Activated CD4-positive, alpha-beta T cell treated with anti-CD3 and anti-CD28 coated beads, Interleukin-2, amount 50 U/mL, for 24 hours (primary cell): ENCODE measurements around the gene GPM6B.

Experiments
- DNase-seq, 2 donors: peaks; one replicate each; pipeline ENCODE4 v3.0.0-alpha.2; 2020; ENCODE audit warnings: low read depth in 1 of 2, low spot score in 1 of 2

GPM6B gene

GRCh38 chrX:13816643-13817627 lies at the start of gene GPM6B:
TSS of gene GPM6B (minus strand) at chrX:13817093. CDS start at chrX:13816904, 189 bp downstream.
- DNase-seq: no peak

- no peak for DNase-seq
Measured at GRCh38 chrX:13864264-13864663, 47.4 kb upstream of the GPM6B start.

- no peak for DNase-seq
Measured at GRCh38 chrX:13863324-13863723, 46.4 kb upstream of the GPM6B start.

- DNase-seq: no peak
Measured at GRCh38 chrX:13859724-13860123, 42.8 kb upstream of the GPM6B start.

- no peak for DNase-seq
Measured at GRCh38 chrX:13857804-13858203, 40.9 kb upstream of the GPM6B start.

- DNase-seq: no peak
Measured at GRCh38 chrX:13855689-13856450, 39.0 kb upstream of the GPM6B start.

GRCh38 chrX:13854003-13854402 lies 37.1 kb upstream of the GPM6B start:
- no peak for DNase-seq

GRCh38 chrX:13852001-13852695 lies 35.3 kb upstream of the GPM6B start:
- no peak for DNase-seq

- DNase-seq: no peak
Measured at GRCh38 chrX:13845721-13846378, 29.0 kb upstream of the GPM6B start.

GRCh38 chrX:13843150-13843721 lies 26.3 kb upstream of the GPM6B start:
- no peak for DNase-seq

- no peak for DNase-seq
Measured at GRCh38 chrX:13840121-13840520, 23.2 kb upstream of the GPM6B start.

GRCh38 chrX:13837290-13837745 lies 20.4 kb upstream of the GPM6B start:
- no peak for DNase-seq

- no peak for DNase-seq
Measured at GRCh38 chrX:13836575-13836974, 19.7 kb upstream of the GPM6B start.

GRCh38 chrX:13835825-13836224 lies 18.9 kb upstream of the GPM6B start:
- no peak for DNase-seq

- DNase-seq: no peak
Measured at GRCh38 chrX:13834355-13834754, 17.5 kb upstream of the GPM6B start.

GRCh38 chrX:13829983-13830382 lies 13.1 kb upstream of the GPM6B start:
- no peak for DNase-seq

- no peak for DNase-seq
Measured at GRCh38 chrX:13828392-13828791, 11.5 kb upstream of the GPM6B start.

- no peak for DNase-seq
Measured at GRCh38 chrX:13827298-13828090, 10.6 kb upstream of the GPM6B start.

- DNase-seq: no peak
Measured at GRCh38 chrX:13826770-13827169, 9.9 kb upstream of the GPM6B start.
